HCT116 (cell line): ENCODE data around the gene SP100. TPM values are rescaled to one million over a fixed set of nuclear protein-coding genes. Genes with fewer than 3 reads are reported as not detected.

Experiments used
- ATAC-seq: fragments of 200-7000 bp; cut with Tn5 transposase; 2 replicates; pipeline ENCODE4 v1.9.1; 2020; ENCODE audit warnings: mild to moderate bottlenecking, moderate library complexity
- BruUV-seq: library from RNA; stranded (reverse); fragments of 400-500 nt; replicated peaks from 2 replicates; lab custom pipeline; 2021; lab: Mats Ljungman, UMichigan
- CTCF ChIA-PET: fragments of 300-600 bp; sonication (Branson Sonifier 250); formaldehyde crosslinking; loops from one replicate; lab custom pipeline; 2021; ENCODE audit warnings: antibody characterized with exemption; lab: Charles Lee
- POLR2A ChIA-PET: fragments of 300-600, 350-600 bp; sonication (Branson Sonifier 250); formaldehyde crosslinking; loops from one replicate; lab custom pipeline; 2021; ENCODE audit warnings: antibody characterized with exemption; lab: Charles Lee
- RAD21 ChIA-PET, 2 experiments: fragments of 300-600 bp; sonication (Branson Sonifier 250); formaldehyde crosslinking; loops; one replicate each; lab custom pipeline; 2023; ENCODE audit warnings: low total read pairs in 2 of 2; ENCODE audit not compliant: uncharacterized antibody in 2 of 2, unreplicated experiment in 2 of 2, low non-redundant PET in 1 of 2; lab: Charles Lee
- DNase-seq: peaks from one replicate; pipeline ENCODE4 v3.0.0-alpha.2; 2010; ENCODE audit warnings: low read depth, low spot score
- H2AFZ ChIP-seq: fragments of 200-600 bp; shearing (Covaris generic), sonication (generic); 2 replicates; pipeline ENCODE4 v1.6.1; 2017; ENCODE audit warnings: low read depth, mixed run types, mixed read lengths, antibody characterized with exemption, low read length; ENCODE audit not compliant: poor library complexity, severe bottlenecking
- H3K27ac ChIP-seq: 2 replicates; pipeline ENCODE4 v1.5.1; 2012; ENCODE audit warnings: low read depth, low read length
- H3K27me3 ChIP-seq: fragments of 200-600 bp; sonication (generic); 2 replicates; pipeline ENCODE4 v1.6.1; 2016; ENCODE audit warnings: mixed run types, low read length, mixed read lengths; ENCODE audit not compliant: insufficient read depth
- H3K36me3 ChIP-seq, 2 experiments: fragments of 200-500 bp in 1 of 2; fragments of 200-600 bp in 1 of 2; sonication (Bioruptor generic) in 1 of 2; sonication (generic) in 1 of 2; 2 replicates each; pipeline versions ENCODE4 v1.5.1 to v1.6.1; 2014 to 2016; ENCODE audit warnings: low read length in 2 of 2, inconsistent platforms in 1 of 2, mixed read lengths in 1 of 2, mixed run types in 1 of 2; ENCODE audit not compliant: insufficient read depth in 2 of 2, control insufficient read depth in 1 of 2
- H3K4me1 ChIP-seq, 2 experiments: fragments of 200-600 bp in 1 of 2; sonication (generic) in 1 of 2; 2 replicates each; pipeline versions ENCODE4 v1.5.1 to v1.6.1; 2012 to 2017; ENCODE audit warnings: low read length in 2 of 2, inconsistent platforms in 1 of 2, mild to moderate bottlenecking in 1 of 2, mixed read lengths in 1 of 2, mixed run types in 1 of 2, moderate library complexity in 1 of 2; ENCODE audit not compliant: insufficient read depth in 2 of 2, control insufficient read depth in 1 of 2
- H3K4me2 ChIP-seq: fragments of 200-600 bp; sonication (generic); 2 replicates; pipeline ENCODE4 v1.6.1; 2017; ENCODE audit warnings: mixed run types, low read length, mixed read lengths
- H3K4me3 ChIP-seq, 2 experiments: fragments of 200-600 bp in 1 of 2; sonication (generic) in 1 of 2; replicated peaks in 1 of 2; 2 replicates each; pipeline ENCODE4 v1.5.1; 2011 to 2016; ENCODE audit warnings: low read length in 2 of 2, control low read depth in 1 of 2, low read depth in 1 of 2, mild to moderate bottlenecking in 1 of 2, mixed read lengths in 1 of 2, mixed run types in 1 of 2
- H3K79me2 ChIP-seq: fragments of 200-600 bp; sonication (generic); 2 replicates; pipeline ENCODE4 v1.6.1; 2017; ENCODE audit warnings: mild to moderate bottlenecking, mixed run types, low read length, moderate library complexity, mixed read lengths; ENCODE audit not compliant: insufficient read depth
- H3K9ac ChIP-seq: fragments of 200-600 bp; sonication (generic); 2 replicates; pipeline ENCODE4 v1.6.1; 2016; ENCODE audit warnings: low read length, mixed read lengths
- H3K9me2 ChIP-seq: fragments of 200-600 bp; sonication (generic), shearing (Covaris generic); 2 replicates; pipeline ENCODE4 v1.6.1; 2017; ENCODE audit warnings: mixed run types, mild to moderate bottlenecking, moderate library complexity; ENCODE audit not compliant: insufficient read depth
- H3K9me3 ChIP-seq, 2 experiments: fragments of 200-500 bp in 1 of 2; fragments of 200-600 bp in 1 of 2; sonication (Bioruptor generic) in 1 of 2; sonication (generic) in 1 of 2; 2 replicates each; pipeline ENCODE4 v1.6.1; 2014 to 2017; ENCODE audit warnings: low read length in 2 of 2, mixed read lengths in 2 of 2, inconsistent platforms in 1 of 2, low read depth in 1 of 2, mild to moderate bottlenecking in 1 of 2, mixed run types in 1 of 2, moderate library complexity in 1 of 2; ENCODE audit not compliant: control insufficient read depth in 1 of 2, insufficient read depth in 1 of 2
- H4K20me1 ChIP-seq: fragments of 200-600 bp; sonication (generic), shearing (Covaris generic); 2 replicates; pipeline ENCODE4 v1.6.1; 2017; ENCODE audit warnings: mixed run types, mild to moderate bottlenecking, moderate library complexity; ENCODE audit not compliant: insufficient read depth
- CBX3 ChIP-seq: IDR thresholded peaks from 2 replicates; pipeline ENCODE4 v1.6.1; 2012; ENCODE audit warnings: low read depth
- CEBPB ChIP-seq: IDR thresholded peaks from 2 replicates; pipeline ENCODE4 v1.6.1; 2012; ENCODE audit warnings: low read depth
- EGR1 ChIP-seq: IDR thresholded peaks from 2 replicates; pipeline ENCODE4 v1.6.1; 2012; ENCODE audit warnings: low read depth
- ELF1 ChIP-seq: IDR thresholded peaks from 2 replicates; pipeline ENCODE4 v1.6.1; 2012; ENCODE audit warnings: low read depth, borderline replicate concordance
- EZH2 ChIP-seq: fragments of 200-600 bp; sonication (generic); IDR thresholded peaks from 2 replicates; pipeline ENCODE4 v1.6.1; 2017; ENCODE audit warnings: antibody characterized with exemption, mixed run types
- EZH2phosphoT487 ChIP-seq: fragments of 200-600 bp; IDR thresholded peaks from 2 replicates; pipeline ENCODE4 v1.6.1; 2018; ENCODE audit warnings: antibody characterized with exemption, borderline replicate concordance
- JUND ChIP-seq: IDR thresholded peaks from 2 replicates; pipeline ENCODE4 v1.6.1; 2012
- POLR2A ChIP-seq: IDR thresholded peaks from 2 replicates; pipeline ENCODE4 v1.7.0; 2011; ENCODE audit warnings: borderline replicate concordance; ENCODE audit not compliant: insufficient read depth, insufficient read length; ENCODE audit errors: extremely low read depth
- POLR2AphosphoS5 ChIP-seq: IDR thresholded peaks from 2 replicates; pipeline ENCODE4 v1.6.1; 2011; ENCODE audit warnings: mild to moderate bottlenecking, low read depth, low read length, moderate library complexity
- RAD21 ChIP-seq: IDR thresholded peaks from 2 replicates; pipeline ENCODE4 v1.6.1; 2012; ENCODE audit warnings: low read depth, mild to moderate bottlenecking
- SIN3A ChIP-seq: IDR thresholded peaks from 2 replicates; pipeline ENCODE4 v1.6.1; 2012; ENCODE audit warnings: low read depth
- SRF ChIP-seq: IDR thresholded peaks from 2 replicates; pipeline ENCODE4 v1.6.1; 2012; ENCODE audit warnings: low read depth
- TCF7L2 ChIP-seq: IDR thresholded peaks from 2 replicates; pipeline ENCODE4 v1.7.0; 2011; ENCODE audit warnings: borderline replicate concordance, inconsistent platforms; ENCODE audit not compliant: insufficient read depth, insufficient read length; ENCODE audit errors: extremely low read depth
- YY1 ChIP-seq: IDR thresholded peaks from 2 replicates; pipeline ENCODE4 v1.6.1; 2011; ENCODE audit warnings: low read length, low read depth, moderate library complexity, mild to moderate bottlenecking; ENCODE audit not compliant: insufficient replicate concordance; ENCODE audit errors: extremely low read depth
- ZNF274 ChIP-seq: fragments of 200-500 bp; sonication (Bioruptor generic); IDR thresholded peaks from 2 replicates; pipeline ENCODE4 v1.6.1; 2014; ENCODE audit warnings: mild to moderate bottlenecking, low read depth, low read length, inconsistent platforms
- intact Hi-C: fragments of 100-400 bp; cut with micrococcal nuclease; formaldehyde crosslinking; loops from 2 replicates; pipeline ENCODE4 v1.10.0; 2022
- total RNA-seq: library from RNA; stranded (reverse); gene quantifications from one replicate; pipeline ENCODE4 v1.2.1, GENCODE V29; 2021; ENCODE audit not compliant: unreplicated experiment
- TF ChIP-seq, protein P1 (sequence below): IDR thresholded peaks from 2 replicates; pipeline ENCODE4 v1.6.1; 2012; ENCODE audit warnings: low read depth
- TF ChIP-seq, protein P2 (sequence below): IDR thresholded peaks from 2 replicates; pipeline ENCODE4 v1.6.1; 2012
- TF ChIP-seq, protein P3 (sequence below), 3 experiments: fragments of 200-600 bp in 1 of 3; sonication (generic) in 1 of 3; IDR thresholded peaks in 2 of 3; conservative IDR thresholded peaks in 1 of 3; 2 replicates each; pipeline ENCODE4 v1.5.1; 2012 to 2017; ENCODE audit warnings: low read depth in 2 of 3, low read length in 2 of 3, antibody characterized with exemption in 1 of 3, borderline replicate concordance in 1 of 3, control low read depth in 1 of 3, mild to moderate bottlenecking in 1 of 3, mixed read lengths in 1 of 3, mixed run types in 1 of 3, moderate library complexity in 1 of 3; ENCODE audit not compliant: insufficient read depth in 1 of 3

The SP100 gene
- total RNA-seq, 1 experiment from 2014 or later, result 48.1 TPM

DNA sequence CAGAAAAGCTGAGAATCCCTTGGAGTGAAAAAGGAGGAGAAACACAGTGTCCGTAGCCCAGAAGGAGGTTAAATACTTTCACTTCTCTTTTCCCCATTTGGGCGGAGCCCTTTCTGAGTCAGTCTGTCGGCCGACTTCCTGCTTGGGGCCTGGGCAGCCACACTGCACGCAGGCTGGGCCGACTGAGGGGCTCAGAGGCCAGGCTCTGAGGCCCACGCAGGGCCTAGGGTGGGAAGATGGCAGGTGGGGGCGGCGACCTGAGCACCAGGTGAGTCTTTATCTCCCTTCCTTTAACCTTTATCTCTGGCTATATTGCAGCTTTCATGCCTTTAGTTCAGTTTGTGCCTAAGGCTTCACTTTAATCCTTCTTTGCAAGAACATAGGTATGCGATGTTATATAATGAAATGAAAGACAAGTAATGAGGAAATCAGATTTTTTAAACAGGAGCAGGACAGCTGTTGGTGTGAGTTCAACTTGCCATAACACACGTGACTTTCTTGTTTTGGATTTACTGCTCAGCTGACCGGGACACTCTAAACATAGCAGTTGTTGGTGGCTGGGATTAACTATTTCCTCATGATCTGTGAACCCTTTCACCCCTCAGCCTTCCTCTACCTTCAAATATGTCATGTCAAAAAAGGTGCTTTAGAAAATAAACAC, at the start of gene SP100 (continued):
- TF ChIP-seq, protein P1, sequence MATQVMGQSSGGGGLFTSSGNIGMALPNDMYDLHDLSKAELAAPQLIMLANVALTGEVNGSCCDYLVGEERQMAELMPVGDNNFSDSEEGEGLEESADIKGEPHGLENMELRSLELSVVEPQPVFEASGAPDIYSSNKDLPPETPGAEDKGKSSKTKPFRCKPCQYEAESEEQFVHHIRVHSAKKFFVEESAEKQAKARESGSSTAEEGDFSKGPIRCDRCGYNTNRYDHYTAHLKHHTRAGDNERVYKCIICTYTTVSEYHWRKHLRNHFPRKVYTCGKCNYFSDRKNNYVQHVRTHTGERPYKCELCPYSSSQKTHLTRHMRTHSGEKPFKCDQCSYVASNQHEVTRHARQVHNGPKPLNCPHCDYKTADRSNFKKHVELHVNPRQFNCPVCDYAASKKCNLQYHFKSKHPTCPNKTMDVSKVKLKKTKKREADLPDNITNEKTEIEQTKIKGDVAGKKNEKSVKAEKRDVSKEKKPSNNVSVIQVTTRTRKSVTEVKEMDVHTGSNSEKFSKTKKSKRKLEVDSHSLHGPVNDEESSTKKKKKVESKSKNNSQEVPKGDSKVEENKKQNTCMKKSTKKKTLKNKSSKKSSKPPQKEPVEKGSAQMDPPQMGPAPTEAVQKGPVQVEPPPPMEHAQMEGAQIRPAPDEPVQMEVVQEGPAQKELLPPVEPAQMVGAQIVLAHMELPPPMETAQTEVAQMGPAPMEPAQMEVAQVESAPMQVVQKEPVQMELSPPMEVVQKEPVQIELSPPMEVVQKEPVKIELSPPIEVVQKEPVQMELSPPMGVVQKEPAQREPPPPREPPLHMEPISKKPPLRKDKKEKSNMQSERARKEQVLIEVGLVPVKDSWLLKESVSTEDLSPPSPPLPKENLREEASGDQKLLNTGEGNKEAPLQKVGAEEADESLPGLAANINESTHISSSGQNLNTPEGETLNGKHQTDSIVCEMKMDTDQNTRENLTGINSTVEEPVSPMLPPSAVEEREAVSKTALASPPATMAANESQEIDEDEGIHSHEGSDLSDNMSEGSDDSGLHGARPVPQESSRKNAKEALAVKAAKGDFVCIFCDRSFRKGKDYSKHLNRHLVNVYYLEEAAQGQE, result no peak
- TF ChIP-seq POLR2A (peak; percentile 54), EZH2 (no peak)

DNA sequence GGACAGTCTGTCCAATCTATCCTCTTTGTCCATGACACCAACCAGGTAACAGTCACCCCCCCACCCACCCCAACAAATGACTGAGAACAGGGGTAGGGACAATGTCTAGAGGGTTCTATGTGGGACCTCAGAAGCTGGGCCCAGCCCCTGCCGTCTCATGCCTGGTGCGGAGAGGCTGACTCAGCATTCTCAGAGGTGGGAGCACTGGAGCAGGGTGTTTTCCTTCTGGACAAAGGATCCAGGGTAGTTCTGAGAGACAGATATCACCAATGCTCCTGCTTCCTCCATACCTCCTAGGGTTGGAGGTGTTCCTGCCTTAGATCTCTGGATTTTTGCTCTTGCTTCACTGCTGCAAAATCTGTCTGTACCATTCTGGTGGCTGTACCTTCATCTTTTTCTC, 33.9 kb upstream of the SP100 start:
- RAD21 ChIA-PET, result no interaction called here
- intact Hi-C loops, result no loop called here
- ATAC-seq, result no peak
- DNase-seq, result no peak
- Histone ChIP-seq H3K36me3 (peaks cover 3 to 13% of the 10 kb centered on the region in 2 experiments; a peak in 3 of 4 replicates), H3K9me3 (no peaks in the 10 kb centered on the region), H3K79me2 (no peaks in the 10 kb centered on the region), H2AFZ (no peak overlapping the region), H3K4me3 (no peak overlapping the region), H3K9ac (no peak overlapping the region), H3K27me3 (no peaks in the 10 kb centered on the region), H3K4me1 (no peaks in the 10 kb centered on the region), H3K27ac (no peak overlapping the region), H3K4me2 (no peak overlapping the region), H4K20me1 (no peaks in the 10 kb centered on the region; the same call in 1 of the 2 replicates), H3K9me2 (no peaks in the 10 kb centered on the region; the same call in 1 of the 2 replicates)
- CTCF ChIA-PET, result no interaction called here
- POLR2A ChIA-PET, result no interaction called here
- BruUV-seq, result no TSS peak
- TF ChIP-seq ZNF274 (no peak), EGR1 (no peak), ELF1 (no peak), POLR2AphosphoS5 (no peak), POLR2A (no peak), SIN3A (no peak), EZH2phosphoT487 (no peak), YY1 (no peak), RAD21 (no peak), SRF (no peak), JUND (no peak), CEBPB (no peak), TCF7L2 (no peak), CBX3 (no peak)
- TF ChIP-seq, protein P2, sequence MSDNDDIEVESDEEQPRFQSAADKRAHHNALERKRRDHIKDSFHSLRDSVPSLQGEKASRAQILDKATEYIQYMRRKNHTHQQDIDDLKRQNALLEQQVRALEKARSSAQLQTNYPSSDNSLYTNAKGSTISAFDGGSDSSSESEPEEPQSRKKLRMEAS, result no peak
- TF ChIP-seq, protein P3, sequence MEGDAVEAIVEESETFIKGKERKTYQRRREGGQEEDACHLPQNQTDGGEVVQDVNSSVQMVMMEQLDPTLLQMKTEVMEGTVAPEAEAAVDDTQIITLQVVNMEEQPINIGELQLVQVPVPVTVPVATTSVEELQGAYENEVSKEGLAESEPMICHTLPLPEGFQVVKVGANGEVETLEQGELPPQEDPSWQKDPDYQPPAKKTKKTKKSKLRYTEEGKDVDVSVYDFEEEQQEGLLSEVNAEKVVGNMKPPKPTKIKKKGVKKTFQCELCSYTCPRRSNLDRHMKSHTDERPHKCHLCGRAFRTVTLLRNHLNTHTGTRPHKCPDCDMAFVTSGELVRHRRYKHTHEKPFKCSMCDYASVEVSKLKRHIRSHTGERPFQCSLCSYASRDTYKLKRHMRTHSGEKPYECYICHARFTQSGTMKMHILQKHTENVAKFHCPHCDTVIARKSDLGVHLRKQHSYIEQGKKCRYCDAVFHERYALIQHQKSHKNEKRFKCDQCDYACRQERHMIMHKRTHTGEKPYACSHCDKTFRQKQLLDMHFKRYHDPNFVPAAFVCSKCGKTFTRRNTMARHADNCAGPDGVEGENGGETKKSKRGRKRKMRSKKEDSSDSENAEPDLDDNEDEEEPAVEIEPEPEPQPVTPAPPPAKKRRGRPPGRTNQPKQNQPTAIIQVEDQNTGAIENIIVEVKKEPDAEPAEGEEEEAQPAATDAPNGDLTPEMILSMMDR (IDR thresholded peaks at IDR 0.05 in 2 of 3, conservative IDR thresholded peaks at IDR 0.05 in 1 of 3; ENCODE audit: borderline replicate concordance in 1 of 3, insufficient read depth in 1 of 3, low read depth in 2 of 3, low read length in 2 of 3), result no peak
